HG02885 (cell line): ENCODE measurements around the gene UPK2.

Experiments used
- ATAC-seq: cut with Tn5 transposase; IDR thresholded peaks from one replicate; pipeline ENCODE4 v1.9.1; 2021; ENCODE audit warnings: mild to moderate bottlenecking; ENCODE audit not compliant: unreplicated experiment, poor library complexity

UPK2 gene

GRCh38 chr11:118917481-118918127, 38.5 kb upstream of the UPK2 start:
- ATAC-seq: no peak

DNA sequence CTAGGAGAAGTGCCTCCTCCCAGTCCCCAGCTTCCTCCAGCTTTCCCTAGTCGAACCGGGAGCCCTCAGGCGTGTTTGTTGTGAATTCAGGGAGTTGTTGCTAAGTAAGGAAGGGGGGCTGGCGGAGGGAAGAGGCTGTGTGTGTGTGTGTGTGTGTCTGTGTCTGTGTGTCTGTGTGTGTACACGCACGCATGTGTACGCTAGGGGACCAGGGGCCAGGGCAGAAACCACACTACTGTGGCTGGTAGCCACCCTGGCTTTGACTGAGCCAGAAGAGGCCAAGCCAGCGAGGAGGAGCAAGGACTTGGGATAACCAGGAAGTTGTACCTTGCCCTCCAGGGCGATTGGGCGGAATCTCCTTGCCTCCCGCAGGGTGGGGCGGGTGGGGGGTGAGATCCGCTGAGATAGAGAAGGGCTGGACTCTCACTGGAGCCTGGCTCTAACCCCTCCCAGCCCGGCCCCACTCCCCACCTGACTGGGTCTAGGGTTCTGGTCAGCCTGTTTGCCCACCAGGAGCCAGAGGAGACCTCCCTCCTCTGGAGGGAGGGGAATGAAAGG, 37.9 kb upstream of the UPK2 start:
- no peak for ATAC-seq

DNA sequence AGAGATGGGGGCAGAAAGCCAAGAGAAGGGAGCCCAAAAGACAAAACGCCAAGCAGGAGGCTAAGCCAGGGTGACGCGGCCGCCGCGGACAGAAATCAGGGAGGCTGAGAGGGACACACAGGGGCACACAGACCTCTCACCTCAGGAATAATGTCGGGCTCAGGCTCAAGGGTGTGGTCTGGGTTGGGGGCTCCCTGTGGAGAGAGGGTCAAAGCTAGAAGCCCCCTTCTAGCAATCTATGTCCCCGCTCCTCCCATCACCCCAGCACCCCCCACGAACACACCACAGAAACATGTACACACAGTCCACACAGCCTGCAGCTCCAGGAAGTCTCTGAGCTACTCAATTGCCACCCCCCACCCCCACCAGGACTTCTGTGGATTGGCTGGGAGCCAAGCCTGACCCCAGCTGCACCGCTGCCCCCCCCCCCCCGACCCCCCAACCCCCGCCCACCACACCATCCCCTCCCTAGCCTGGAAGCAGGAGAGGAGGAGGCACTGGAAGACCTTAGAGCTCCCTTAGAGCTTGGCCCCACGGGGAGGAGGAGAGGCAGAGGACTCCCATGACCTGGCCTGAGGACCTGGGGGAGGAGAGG, 37.3 kb upstream of the UPK2 start:
- ATAC-seq: no peak

DNA sequence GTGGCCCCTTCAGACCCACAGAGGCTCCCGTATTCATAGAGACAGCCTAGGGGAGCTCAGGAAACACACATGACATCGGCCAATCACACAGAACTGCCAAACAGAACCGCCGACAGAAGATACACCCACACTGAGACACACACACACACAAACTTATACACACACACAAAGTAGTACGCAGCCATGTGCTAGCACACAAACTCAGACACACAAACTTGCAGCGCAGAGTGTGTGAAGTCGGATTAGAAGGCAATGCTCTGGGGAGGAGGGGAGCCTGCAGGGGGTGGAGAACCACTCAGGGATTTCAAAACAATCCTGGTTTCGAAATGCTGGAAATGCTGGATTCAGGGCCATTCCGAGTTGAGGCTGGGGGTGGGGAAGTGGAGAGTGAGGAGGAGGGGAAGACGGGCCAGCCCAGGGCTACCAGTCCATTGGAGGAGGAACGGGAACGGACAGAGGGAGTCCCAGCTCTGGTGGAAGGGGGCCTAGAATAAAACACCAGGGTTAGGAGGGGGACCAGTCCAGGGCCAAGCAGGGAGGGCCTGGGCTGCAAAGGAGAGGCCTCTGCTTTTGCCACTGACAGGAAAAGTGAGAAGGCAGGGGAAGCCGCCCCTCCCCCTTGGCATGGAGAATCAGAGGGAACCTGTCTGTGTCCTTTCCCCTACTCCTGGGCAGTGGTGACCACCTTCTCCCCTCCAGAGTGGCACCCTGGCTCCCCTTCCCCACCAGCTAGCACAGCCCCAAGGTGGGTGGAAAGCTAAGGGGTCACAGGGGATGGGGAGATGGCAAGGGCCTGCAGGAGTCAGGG, 34.8 kb upstream of the UPK2 start:
- ATAC-seq: no peak

- no peak for ATAC-seq
Measured at GRCh38 chr11:118921929-118922744, 34.0 kb upstream of the UPK2 start.

GRCh38 chr11:118922745-118923627, 33.1 kb upstream of the UPK2 start:
- no peak for ATAC-seq

DNA sequence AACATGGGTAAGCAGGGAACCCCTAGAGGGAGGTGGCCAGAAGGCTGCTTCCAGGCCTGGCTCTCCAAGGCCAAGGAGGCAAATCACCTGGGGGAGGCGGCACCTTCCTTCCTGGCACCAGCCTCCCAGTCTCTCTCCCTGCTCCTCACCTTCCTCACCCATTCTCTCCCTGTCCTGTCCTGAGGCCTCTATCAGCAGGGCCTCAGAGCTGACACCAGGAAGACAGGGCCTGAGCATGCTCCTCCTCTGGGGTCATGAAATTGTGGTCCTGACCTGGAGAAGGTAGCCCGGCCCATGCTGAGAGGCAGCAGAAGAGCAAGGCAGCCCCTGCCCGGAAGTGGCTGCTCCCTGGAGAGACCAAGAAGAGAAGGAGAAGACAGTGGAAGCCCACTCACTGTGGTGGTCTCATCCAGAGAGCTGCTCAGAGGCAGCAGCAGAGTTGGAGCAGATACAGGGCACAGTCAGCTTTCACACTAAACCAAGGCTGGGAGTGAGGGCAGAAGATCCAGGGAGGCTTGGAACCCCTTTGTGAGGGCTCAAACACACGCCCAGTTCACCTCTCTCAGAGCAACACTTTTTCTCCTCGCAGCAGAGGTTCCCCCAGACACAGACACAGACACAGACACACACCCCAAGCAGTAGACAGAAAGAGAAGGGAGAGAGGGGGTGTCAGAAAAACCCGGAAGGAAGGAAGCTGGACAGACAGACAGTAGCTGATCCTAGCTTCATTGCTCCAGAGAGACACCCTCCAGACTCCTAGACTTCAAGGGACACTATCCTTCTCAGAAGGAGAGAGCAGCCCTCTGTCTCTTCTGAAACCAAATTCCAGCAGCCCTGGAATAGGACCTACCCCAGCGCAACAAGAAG, 32.1 kb upstream of the UPK2 start:
- no peak for ATAC-seq

- ATAC-seq: no peak
Measured at GRCh38 chr11:118924591-118925585, 31.2 kb upstream of the UPK2 start.

- ATAC-seq: no peak
Measured at GRCh38 chr11:118927554-118928100, 28.5 kb upstream of the UPK2 start.

DNA sequence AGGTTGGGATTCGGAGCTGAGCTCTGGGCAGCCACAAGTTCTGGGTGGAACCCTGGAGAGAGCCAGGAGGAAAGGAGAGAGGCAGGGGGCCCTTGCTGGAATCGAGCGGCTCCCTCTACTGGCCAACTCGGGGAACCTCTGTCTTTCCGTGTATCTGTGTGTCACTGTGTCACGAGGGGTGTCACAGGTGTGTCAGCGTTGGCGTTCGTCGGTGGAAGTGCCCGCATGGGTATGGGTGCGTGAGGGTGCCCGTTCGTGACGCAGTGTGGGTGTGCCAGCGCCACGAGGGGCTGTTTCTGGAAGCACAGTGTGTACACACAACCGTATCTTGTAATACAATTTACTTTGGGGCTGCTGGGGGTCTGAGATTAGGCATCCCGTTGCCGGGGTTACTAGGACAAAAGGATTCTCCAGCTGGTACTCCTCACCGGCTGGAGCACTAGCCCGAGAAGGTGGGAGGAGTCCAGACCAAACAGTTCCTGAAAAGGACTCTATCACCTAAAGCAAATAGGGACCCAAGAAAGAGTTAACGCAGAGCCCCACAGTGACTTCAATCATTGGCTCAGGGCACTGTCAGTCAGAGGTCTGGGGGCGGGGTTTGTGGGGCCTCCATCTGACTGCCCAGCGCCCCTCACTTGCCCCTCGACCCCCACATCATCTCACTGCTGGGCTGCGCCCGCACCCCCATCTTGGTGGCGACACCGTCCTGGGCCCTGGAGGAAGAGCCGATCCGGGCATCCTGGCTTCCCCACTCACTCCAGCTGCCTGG, 27.8 kb upstream of the UPK2 start:
- ATAC-seq: peak; percentile 48

- no peak for ATAC-seq
Measured at GRCh38 chr11:118928870-118929500, 27.1 kb upstream of the UPK2 start.

- ATAC-seq: no peak
Measured at GRCh38 chr11:118929501-118930093, 26.5 kb upstream of the UPK2 start.

GRCh38 chr11:118930094-118930712, 25.9 kb upstream of the UPK2 start:
- no peak for ATAC-seq

- no peak for ATAC-seq
Measured at GRCh38 chr11:118931571-118931970, 24.5 kb upstream of the UPK2 start.

GRCh38 chr11:118933486-118933885, 22.6 kb upstream of the UPK2 start:
- ATAC-seq: no peak
